Dedifferentiated amniotic fluid mesenchymal stem cell (primary cell): ENCODE data around the gene SLC35F4.

ENCODE experiments used
- DNase-seq: peaks from one replicate; pipeline ENCODE4 v3.0.0-alpha.2; 2016; ENCODE audit errors: extremely low spot score

SLC35F4 gene

GRCh38 chr14:57533214-57533613, 332.7 kb downstream of the SLC35F4 start:
- no peak for DNase-seq

DNA sequence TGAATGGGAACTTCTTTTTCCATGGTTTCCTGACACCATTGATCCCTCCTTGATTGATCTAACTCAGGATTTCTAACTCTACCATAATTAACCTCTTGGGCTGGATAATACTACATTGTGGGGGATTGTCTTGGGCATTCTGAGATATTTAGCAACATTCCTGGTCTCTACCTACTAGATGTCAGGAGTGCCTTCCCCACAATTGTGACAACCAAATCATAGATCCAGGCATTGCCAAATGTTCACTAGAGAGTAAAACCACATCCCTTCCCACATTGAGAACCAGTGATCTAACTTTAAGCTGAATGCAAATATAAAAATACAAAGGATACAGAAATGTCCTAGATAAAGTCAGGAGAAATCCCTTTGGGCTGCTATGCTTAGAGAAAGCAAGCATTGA, 335.3 kb downstream of the SLC35F4 start:
- DNase-seq, result no peak

DNA sequence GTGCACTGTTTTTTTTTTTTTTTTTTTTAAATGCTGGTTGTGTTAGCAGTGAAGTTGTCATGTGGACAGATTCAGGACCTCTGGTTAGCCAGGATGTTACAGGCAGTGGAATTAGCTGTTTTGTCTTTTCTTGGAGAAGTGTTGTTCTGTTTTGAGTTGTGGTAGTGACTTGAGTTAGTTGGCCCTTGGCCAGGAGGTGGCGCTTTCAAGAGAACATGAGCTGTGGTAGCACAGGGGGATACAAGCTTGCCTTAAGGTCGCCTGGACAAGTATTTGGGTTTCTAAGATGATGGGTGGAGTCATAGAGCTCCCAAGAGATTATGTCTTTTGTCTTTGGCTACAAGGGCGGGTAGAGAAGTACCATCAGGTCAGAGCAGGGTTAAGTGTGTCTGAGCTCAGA, 338.9 kb downstream of the SLC35F4 start:
- DNase-seq, result no peak

DNA sequence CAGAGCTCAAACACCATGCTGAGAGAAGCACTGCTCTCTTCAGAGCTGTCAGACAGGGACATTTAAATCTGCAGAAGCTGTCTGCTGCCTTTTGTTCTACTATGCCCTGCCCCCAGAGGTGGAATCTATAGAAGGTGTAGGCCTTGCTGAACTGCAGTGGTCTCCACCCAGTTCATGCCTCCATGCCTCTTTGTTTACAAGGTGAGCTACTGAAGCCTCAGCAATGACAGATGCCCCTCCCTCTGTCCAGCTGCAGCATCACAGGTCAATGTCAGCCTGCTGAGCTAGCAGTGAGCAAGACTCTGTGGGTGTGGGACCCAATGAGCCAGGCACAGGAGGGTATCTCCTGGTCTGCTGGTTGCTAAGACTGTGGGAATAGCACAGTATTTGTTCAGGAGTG, 346.8 kb downstream of the SLC35F4 start:
- DNase-seq, result no peak
